BE2C (cell line): ENCODE data around the gene TRIM31.
"Not testable (repeated sequence)": the region's sequence is repeated elsewhere in the genome, so short reads cannot be mapped to it uniquely, and the experiment has no call there.

ENCODE experiments used
- DNase-seq: peaks from one replicate; pipeline ENCODE4 v3.0.0-alpha.2; 2020
- H3K27me3 ChIP-seq: fragments of 250-450 bp; sonication (Bioruptor Pico); 2 replicates; pipeline ENCODE4 v1.5.1; 2020; ENCODE audit warnings: mild to moderate bottlenecking
- H3K36me3 ChIP-seq: fragments of 250-450 bp; sonication (Bioruptor Pico); 2 replicates; pipeline ENCODE4 v1.5.1; 2020; ENCODE audit warnings: mild to moderate bottlenecking
- H3K4me1 ChIP-seq: fragments of 250-450 bp; sonication (Bioruptor Pico); 2 replicates; pipeline ENCODE4 v1.5.1; 2020
- H3K4me3 ChIP-seq: 2 replicates; pipeline ENCODE4 v1.5.1; 2011; ENCODE audit warnings: low read depth, low read length
- H3K9me3 ChIP-seq: fragments of 250-450 bp; sonication (Bioruptor Pico); 2 replicates; pipeline ENCODE4 v1.5.1; 2020
- CTCF ChIP-seq: IDR thresholded peaks from 2 replicates; pipeline ENCODE4 v1.5.1; 2012; ENCODE audit warnings: mild to moderate bottlenecking, low read depth, low read length

TRIM31 gene

DNA sequence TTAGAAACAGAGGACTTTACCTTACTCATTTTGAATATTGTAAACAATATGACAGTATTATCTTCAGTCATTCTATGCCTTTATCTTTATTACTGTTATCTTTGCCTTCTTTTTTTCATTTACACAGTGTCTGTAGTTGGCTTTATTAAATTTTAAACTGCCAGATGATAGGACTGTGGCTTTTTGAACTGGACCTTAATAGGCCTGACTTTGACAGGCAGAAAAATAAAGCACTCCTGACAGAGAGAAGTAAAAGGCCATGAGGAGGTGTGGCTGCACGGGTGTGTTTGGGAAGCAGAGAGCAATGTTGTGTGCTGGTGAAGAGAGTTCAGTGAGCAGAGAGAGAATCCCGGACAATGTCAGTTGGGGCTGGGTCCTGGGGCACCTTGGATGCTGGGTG, 30.9 kb upstream of the TRIM31 start:
- Histone ChIP-seq H3K9me3 (no peaks in the 10 kb centered on the region), H3K4me1 (no peaks in the 10 kb centered on the region; the same call in 1 of the 2 replicates), H3K27me3 (peaks cover 19% of the 10 kb centered on the region), H3K36me3 (no peaks in the 10 kb centered on the region), H3K4me3 (no peak overlapping the region)
- no peak for TF ChIP-seq CTCF
- no peak for DNase-seq

DNA sequence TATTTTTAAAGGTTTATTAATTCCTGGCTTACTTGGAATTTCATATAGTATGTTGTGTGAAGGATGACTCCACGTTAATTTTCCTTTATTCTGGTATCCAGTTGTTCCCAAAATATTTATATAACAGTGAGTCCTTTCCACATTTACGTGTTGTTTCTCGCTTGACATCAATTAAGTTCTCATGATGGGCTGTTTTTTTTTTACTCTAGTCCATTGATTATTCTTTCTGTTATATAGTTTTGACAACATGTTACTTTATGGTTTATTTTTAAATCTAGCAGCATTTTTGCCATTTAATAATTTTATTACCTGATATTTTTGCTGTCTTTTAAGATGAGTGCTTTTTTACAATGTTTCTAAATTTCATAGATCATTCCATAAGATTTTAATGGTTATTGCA, 29.8 kb upstream of the TRIM31 start:
- Histone ChIP-seq H3K4me1 (no peaks in the 10 kb centered on the region; the same call in 1 of the 2 replicates), H3K4me3 (no peak overlapping the region), H3K27me3 (peaks cover 19% of the 10 kb centered on the region), H3K9me3 (no peaks in the 10 kb centered on the region), H3K36me3 (no peaks in the 10 kb centered on the region)
- DNase-seq = no peak
- TF ChIP-seq CTCF = no peak

- peaks cover 26% of the 10 kb centered on the region for H3K27me3 ChIP-seq
- not testable (repeated sequence) for H3K9me3 ChIP-seq, H3K4me1 ChIP-seq, DNase-seq, H3K4me3 ChIP-seq, H3K36me3 ChIP-seq
Observed at GRCh38 chr6:30140240-30140639, 27.4 kb upstream of the TRIM31 start.

- H3K9me3 ChIP-seq = no peaks in the 10 kb centered on the region
- DNase-seq = no peak
Observed at GRCh38 chr6:30136570-30137286, 23.8 kb upstream of the TRIM31 start.

GRCh38 chr6:30135757-30136156, 22.9 kb upstream of the TRIM31 start, which contains the start of gene TRIM40:
TRIM40 (plus strand) TSS chr6:30136140; CDS start chr6:30137037, 897 bp downstream.
- Histone ChIP-seq H3K4me1 (no peaks in the 10 kb centered on the region), H3K9me3 (no peaks in the 10 kb centered on the region), H3K4me3 (no peak within 1 kb of the TSS), H3K27me3 (peaks cover 37% of the 10 kb centered on the region), H3K36me3 (no peaks in the 10 kb centered on the region)
- TF ChIP-seq CTCF = no peak
- DNase-seq = no peak

More at GRCh38 chr6:30136570-30137286, 23.8 kb upstream of the TRIM31 start:
- no peak overlapping the region for H3K4me3 ChIP-seq
- no peaks in the 10 kb centered on the region for H3K4me1 ChIP-seq
- no peaks in the 10 kb centered on the region for H3K36me3 ChIP-seq
- H3K27me3 ChIP-seq = peaks cover 34% of the 10 kb centered on the region
- no peak for TF ChIP-seq CTCF

DNA sequence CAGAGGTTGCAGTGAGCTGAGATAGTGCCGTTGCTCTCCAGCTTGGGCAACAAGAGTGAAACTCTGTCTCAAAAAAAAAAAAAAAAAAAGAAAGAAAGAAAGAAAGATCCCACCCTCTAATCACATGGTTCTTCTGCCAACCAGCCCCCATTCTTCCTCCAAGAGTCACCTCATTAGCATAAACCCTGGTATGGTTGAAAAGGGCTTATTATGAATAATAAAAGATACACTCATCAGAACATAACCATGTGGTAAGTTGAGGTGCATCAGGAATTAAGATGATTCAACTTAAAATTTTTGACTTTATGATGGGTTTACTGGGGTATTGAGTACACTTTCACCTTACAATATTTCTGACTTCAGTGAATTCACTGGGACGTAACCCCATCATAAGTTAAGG, 22.3 kb upstream of the TRIM31 start:
- Histone ChIP-seq H3K9me3 (no peaks in the 10 kb centered on the region), H3K27me3 (peaks cover 40% of the 10 kb centered on the region), H3K36me3 (no peaks in the 10 kb centered on the region), H3K4me3 (no peak overlapping the region), H3K4me1 (no peaks in the 10 kb centered on the region)
- DNase-seq = no peak
- no peak for TF ChIP-seq CTCF
